Stomach (tissue), 9 donors: ENCODE data around the gene NXPH3. TPM values are rescaled to one million over a fixed set of nuclear protein-coding genes. Genes with fewer than 3 reads are reported as not detected.

Source experiments
- DNase-seq, 2 donors: peaks; one replicate each; pipeline versions ENCODE4 v3.0.0 to v3.0.0-alpha.2; 2013 to 2019
- H3K27ac ChIP-seq, 5 donors: fragments of 200-600 bp in 4 of 5; sonication (generic) in 4 of 5; one replicate each; pipeline ENCODE4 v1.5.1; 2013 to 2019; ENCODE audit warnings: mild to moderate bottlenecking in 1 of 5, moderate library complexity in 1 of 5
- H3K27me3 ChIP-seq, 3 donors: fragments of 200-600 bp; sonication (generic); one replicate each; pipeline ENCODE4 v1.5.1; 2017 to 2019; ENCODE audit warnings: mixed run types in 1 of 3
- H3K36me3 ChIP-seq, 4 donors: fragments of 200-600 bp; sonication (generic); 1 replicate in 3 of 4; 2 replicates in 1 of 4; pipeline ENCODE4 v1.5.1; 2016 to 2019
- H3K4me1 ChIP-seq, 4 donors: fragments of 200-600 bp; sonication (generic); one replicate each; pipeline ENCODE4 v1.5.1; 2016 to 2019
- H3K4me3 ChIP-seq, 4 donors: fragments of 200-600 bp; sonication (generic) in 3 of 4; one replicate each; pipeline ENCODE4 v1.5.1; 2016 to 2019; ENCODE audit warnings: mild to moderate bottlenecking in 1 of 4
- H3K9me3 ChIP-seq, 4 donors: fragments of 200-600 bp; sonication (generic); one replicate each; pipeline ENCODE4 v1.5.1; 2016 to 2019
- EP300 ChIP-seq: sonication (generic); formaldehyde crosslinking; IDR thresholded peaks from one replicate; pipeline ENCODE4 v1.6.1; 2017; ENCODE audit warnings: antibody characterized with exemption
- POLR2A ChIP-seq, 4 donors: fragments of 450-650 bp; IDR thresholded peaks; one replicate each; pipeline ENCODE4 v1.6.1; 2016; ENCODE audit warnings: antibody characterized with exemption in 4 of 4, control low read depth in 2 of 4, mild to moderate bottlenecking in 1 of 4, moderate library complexity in 1 of 4
- POLR2AphosphoS5 ChIP-seq, 3 donors: sonication (generic); formaldehyde crosslinking; IDR thresholded peaks; one replicate each; pipeline ENCODE4 v1.6.1; 2016; ENCODE audit warnings: antibody characterized with exemption in 3 of 3
- WGBS, 5 donors: extraction: QIAGEN DNeasy Blood & Tissue Kit in 3 of 5; methylation state at CpG; one replicate each; pipeline versions ENCODE4 v1.1.5 to v1.1.7; 2013 to 2018; 5-methylcytosine and 5-hydroxymethylcytosine counted together
- intact Hi-C: fragments of 100-400 bp; cut with DNase I; formaldehyde crosslinking; loops from one replicate; pipeline ENCODE4 v1.15.1; 2023; ENCODE audit warnings: low total_unique reads
- polyA plus RNA-seq, 3 donors: library from polyadenylated mRNA; stranded (reverse); fragments of 200-250 nt; gene quantifications; one replicate each; pipeline ENCODE4 v1.2.3, GENCODE V29; 2013
- total RNA-seq, 5 donors: library from RNA; depleted of rRNA; stranded (reverse); fragments of >200 nt; gene quantifications; one replicate each; pipeline versions ENCODE4 v1.1.0 to v1.2.3, GENCODE V29; 2014 to 2016
- TF ChIP-seq, protein P1 (sequence below), 7 experiments: fragments of 450-650 bp in 4 of 7; fragments of 200-600 bp in 3 of 7; sonication (generic) in 3 of 7; IDR thresholded peaks; one replicate each; pipeline ENCODE4 v1.5.1; 2016 to 2019; ENCODE audit warnings: antibody characterized with exemption in 7 of 7, control low read depth in 2 of 7, mild to moderate bottlenecking in 1 of 7
- donor health status: healthy with polysubstance abuse.
- donor health status: Bipolar disorder and iron deficiency.
- donor health status: healthy.

The NXPH3 gene
- total and polyA plus RNA-seq, 8 donors = 0.50 to 10.7 (median 1.1) TPM; not detected in 2

DNA sequence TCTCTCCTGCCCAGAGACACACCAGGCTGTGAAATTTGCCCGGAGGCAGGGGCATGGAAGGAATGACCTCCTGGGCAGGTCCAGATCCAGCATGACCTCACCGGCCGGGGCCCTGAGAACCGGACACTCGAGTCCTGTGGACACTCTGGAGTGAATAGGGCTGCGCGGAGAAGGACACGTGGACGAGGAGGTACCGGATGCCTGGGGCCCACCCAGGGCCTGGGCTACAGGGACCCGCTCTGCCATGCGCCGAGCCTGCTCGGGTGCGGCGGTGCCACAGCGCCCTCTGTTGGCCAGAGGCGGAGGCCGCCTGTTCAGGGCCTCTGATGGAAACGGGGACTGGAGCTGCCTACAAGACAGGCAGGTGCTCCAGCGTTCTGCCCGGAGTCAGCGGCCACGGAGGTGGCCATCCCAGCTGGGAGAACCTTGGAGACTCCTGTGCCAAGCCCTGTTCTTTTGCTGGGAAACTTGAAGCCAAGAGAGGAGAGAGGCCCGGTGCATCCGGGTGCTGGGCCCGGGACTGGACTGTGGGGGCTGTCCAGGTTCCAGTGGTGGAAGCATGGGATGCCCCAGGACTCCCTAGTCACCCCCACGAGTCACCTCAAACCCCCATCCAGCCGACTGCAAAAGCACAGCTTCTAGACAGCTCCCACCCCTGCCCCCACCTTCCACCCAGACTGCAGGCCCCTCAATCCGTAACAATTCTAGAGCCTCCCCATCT is 19.3 kb upstream of the NXPH3 start:
- intact Hi-C loops = loop anchor here (5.0 kb wide), 2 partner anchors 59 to 436 kb away; partner anchors contain the start of gene NGFR
- WGBS, 5 donors = 10 to 20% (median 15%) methylated on average over 21 to 30 of the region's 30 CpGs
- Histone ChIP-seq H3K27me3 (peaks cover 0 to 22% (median 0%) of the 10 kb centered on the region in 3 donors), H3K4me3 (no peak overlapping the region), H3K9me3 (no peaks in the 10 kb centered on the region), H3K27ac (no peak overlapping the region), H3K36me3 (no peaks in the 10 kb centered on the region), H3K4me1 (peaks cover 8 to 15% (median 11%) of the 10 kb centered on the region in 4 donors)
- TF ChIP-seq, protein P1, sequence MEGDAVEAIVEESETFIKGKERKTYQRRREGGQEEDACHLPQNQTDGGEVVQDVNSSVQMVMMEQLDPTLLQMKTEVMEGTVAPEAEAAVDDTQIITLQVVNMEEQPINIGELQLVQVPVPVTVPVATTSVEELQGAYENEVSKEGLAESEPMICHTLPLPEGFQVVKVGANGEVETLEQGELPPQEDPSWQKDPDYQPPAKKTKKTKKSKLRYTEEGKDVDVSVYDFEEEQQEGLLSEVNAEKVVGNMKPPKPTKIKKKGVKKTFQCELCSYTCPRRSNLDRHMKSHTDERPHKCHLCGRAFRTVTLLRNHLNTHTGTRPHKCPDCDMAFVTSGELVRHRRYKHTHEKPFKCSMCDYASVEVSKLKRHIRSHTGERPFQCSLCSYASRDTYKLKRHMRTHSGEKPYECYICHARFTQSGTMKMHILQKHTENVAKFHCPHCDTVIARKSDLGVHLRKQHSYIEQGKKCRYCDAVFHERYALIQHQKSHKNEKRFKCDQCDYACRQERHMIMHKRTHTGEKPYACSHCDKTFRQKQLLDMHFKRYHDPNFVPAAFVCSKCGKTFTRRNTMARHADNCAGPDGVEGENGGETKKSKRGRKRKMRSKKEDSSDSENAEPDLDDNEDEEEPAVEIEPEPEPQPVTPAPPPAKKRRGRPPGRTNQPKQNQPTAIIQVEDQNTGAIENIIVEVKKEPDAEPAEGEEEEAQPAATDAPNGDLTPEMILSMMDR (IDR thresholded peaks at IDR 0.05) = peak in 5 of 7 experiments; percentile 90 to 99 (median 96)
- TF ChIP-seq POLR2AphosphoS5 (IDR thresholded peaks at IDR 0.05) = no peak
- peak; percentile 83 to 94 for DNase-seq

DNA sequence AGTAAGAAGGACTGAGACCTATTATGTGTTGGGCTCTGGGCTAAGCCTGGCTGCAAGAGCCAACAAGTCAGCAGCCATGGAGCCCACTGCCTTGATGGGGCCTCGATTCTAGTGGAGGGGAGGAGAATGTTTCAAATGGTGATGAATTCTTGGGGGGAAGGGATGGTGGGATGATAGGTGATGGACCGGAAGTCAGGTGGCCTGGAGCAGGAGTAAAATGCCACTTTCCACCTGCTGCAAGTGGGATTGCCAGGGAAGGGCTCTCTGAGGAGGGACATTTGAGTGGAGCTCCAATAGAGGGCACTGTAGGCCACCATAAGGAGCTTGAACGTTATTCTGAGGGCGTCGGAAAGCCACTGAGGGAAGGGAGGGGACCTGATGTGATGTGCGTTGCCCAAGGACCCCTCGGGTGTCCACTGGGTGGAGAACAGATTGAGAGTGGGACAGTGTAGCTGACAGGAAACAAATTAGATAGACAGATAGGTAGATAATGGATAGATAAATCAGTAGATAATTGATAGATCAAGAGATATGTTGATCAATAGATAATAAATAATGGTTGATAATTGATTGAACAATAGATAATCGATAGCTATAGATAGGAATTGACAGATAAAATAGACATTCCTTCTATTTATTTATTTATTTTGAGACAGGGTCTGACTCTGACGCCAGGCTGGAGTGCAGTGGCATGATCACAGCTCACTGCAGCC is 18.2 kb upstream of the NXPH3 start:
- Histone ChIP-seq H3K27me3 (peaks cover 0 to 22% (median 0%) of the 10 kb centered on the region in 3 donors), H3K4me1 (peaks cover 8 to 13% (median 10%) of the 10 kb centered on the region in 4 donors), H3K27ac (no peak overlapping the region), H3K36me3 (no peaks in the 10 kb centered on the region), H3K4me3 (no peak overlapping the region), H3K9me3 (no peaks in the 10 kb centered on the region)
- peak; percentile 51 to 77 for DNase-seq
- 15 to 20% (median 17%) methylated on average over 9 of the region's 9 CpGs for WGBS, 5 donors
- intact Hi-C loops = loop anchor here (5.0 kb wide), 2 partner anchors 60 to 435 kb away; partner anchors contain the start of gene NGFR
- TF ChIP-seq, protein P1 (IDR thresholded peaks at IDR 0.05) = peak in 5 of 7 experiments; percentile 25 to 53 (median 45)
- no peak for TF ChIP-seq POLR2A (IDR thresholded peaks at IDR 0.05)

DNA sequence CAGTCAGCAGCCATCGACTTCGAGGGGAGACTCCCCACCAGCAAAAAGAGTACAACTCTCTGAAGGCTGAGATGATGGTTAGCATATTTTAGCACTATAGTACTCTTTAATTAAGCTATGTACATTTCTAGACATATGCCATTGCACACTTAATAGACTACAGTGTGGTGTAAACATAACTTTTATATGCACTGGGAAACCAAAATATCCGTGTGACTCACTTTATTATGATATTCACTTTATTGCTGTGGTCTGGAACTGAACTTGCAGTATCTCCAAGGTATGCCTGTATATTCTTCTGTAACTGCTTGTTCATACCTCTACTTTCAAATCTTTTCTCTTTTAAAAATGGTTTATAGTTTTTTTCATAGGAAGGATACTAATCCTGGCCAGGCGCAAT is 11.0 kb upstream of the NXPH3 start:
- intact Hi-C loops = no loop called here
- no peak for DNase-seq
- no peaks in the 10 kb centered on the region for H3K9me3 ChIP-seq
- TF ChIP-seq, protein P1 (IDR thresholded peaks at IDR 0.05) = no peak
- TF ChIP-seq POLR2AphosphoS5 (IDR thresholded peaks at IDR 0.05) (no peak), POLR2A (IDR thresholded peaks at IDR 0.05) (no peak), EP300 (no peak)
- peaks cover 0 to 10% (median 0%) of the 10 kb centered on the region in 3 donors for H3K27me3 ChIP-seq
- peak overlapping the region in 1 of 5 donors; percentile 90 for H3K27ac ChIP-seq
- 84 to 90% (median 85%) methylated on average over 4 of the region's 4 CpGs for WGBS, 5 donors
- H3K4me1 ChIP-seq = peaks cover 25 to 36% (median 34%) of the 10 kb centered on the region in 4 donors
- no peaks in the 10 kb centered on the region for H3K36me3 ChIP-seq
- H3K4me3 ChIP-seq = no peak overlapping the region

DNA sequence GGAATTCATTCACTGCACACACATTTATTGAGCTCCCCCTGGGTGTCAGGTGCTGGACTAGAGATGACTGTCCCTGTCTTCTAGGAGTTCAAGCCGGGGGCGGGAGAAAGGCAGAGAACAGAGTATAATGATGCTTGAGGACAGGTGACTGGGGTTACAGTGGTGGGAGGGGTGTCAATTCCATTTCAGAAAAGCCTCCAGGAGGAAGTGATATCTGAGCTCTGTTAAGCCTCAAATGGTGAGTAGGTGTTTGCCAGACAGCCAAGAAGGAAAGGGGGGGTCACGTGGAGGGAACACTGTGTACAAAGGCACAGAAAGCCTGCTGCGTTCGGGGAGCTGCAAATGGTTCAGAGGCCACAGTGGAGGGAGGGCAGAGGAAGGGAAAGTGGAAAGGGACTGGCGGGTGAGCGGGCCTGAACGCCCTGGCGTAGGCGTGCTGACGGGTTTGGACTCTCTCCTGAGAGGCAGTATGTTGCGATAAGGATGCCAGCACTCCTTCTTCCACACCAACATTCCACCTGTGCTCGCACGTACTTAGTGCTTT is 9.7 kb upstream of the NXPH3 start:
- Histone ChIP-seq H3K4me1 (peaks cover 32 to 49% (median 41%) of the 10 kb centered on the region in 4 donors), H3K9me3 (no peaks in the 10 kb centered on the region), H3K36me3 (no peaks in the 10 kb centered on the region), H3K4me3 (no peak overlapping the region), H3K27ac (peak overlapping the region; percentile 11 to 90 (median 74)), H3K27me3 (peaks cover 0 to 10% (median 0%) of the 10 kb centered on the region in 3 donors)
- no peak for TF ChIP-seq POLR2A (IDR thresholded peaks at IDR 0.05)
- TF ChIP-seq POLR2AphosphoS5 (IDR thresholded peaks at IDR 0.05) = peak; percentile 70 to 96 (median 91)
- TF ChIP-seq EP300 = peak; percentile 94
- DNase-seq = peak; percentile 76 to 87
- intact Hi-C loops = no loop called here
- 8 to 17% (median 14%) methylated on average over 14 of the region's 14 CpGs for WGBS, 5 donors
